GM12878 (cell line): Measurements from ENCODE around the gene AMN1. TPM values are rescaled to one million over a fixed set of nuclear protein-coding genes. Genes with fewer than 3 reads are reported as not detected.

Experiments used
- ATF7 ChIP-seq: fragments of 450-650 bp; IDR thresholded peaks from 2 replicates; pipeline ENCODE4 v1.6.1; 2016; ENCODE audit warnings: low read depth, mild to moderate bottlenecking
- CBX3 ChIP-seq: fragments of 200-600 bp; sonication (generic); IDR thresholded peaks from 2 replicates; pipeline ENCODE4 v1.6.1; 2016; ENCODE audit warnings: low read depth, borderline replicate concordance
- CUX1 ChIP-seq: IDR thresholded peaks from 2 replicates; pipeline ENCODE4 v1.6.1; 2012; ENCODE audit warnings: improper control_type of control experiment, low read depth, low read length; ENCODE audit not compliant: insufficient replicate concordance
- EED ChIP-seq: sonication (generic); IDR thresholded peaks from 2 replicates; pipeline ENCODE4 v1.6.1; 2016; ENCODE audit warnings: antibody characterized with exemption, low read depth
- FOS ChIP-seq: IDR thresholded peaks from 3 replicates; pipeline ENCODE4 v1.6.1; 2011; ENCODE audit warnings: borderline replicate concordance; ENCODE audit not compliant: insufficient read length; ENCODE audit errors: extremely low read depth
- GATAD2B ChIP-seq: fragments of 450-650 bp; conservative IDR thresholded peaks from 2 replicates; pipeline ENCODE4 v1.6.1; 2017; ENCODE audit warnings: low read depth, mild to moderate bottlenecking, moderate library complexity
- HCFC1 ChIP-seq: fragments of 150-350 bp; IDR thresholded peaks from 2 replicates; pipeline ENCODE4 v1.6.1; 2014; ENCODE audit warnings: low read length
- IKZF2 ChIP-seq, 2 experiments: fragments of 450-650 bp; IDR thresholded peaks; 2 replicates each; pipeline ENCODE4 v1.6.1; 2017; ENCODE audit warnings: mild to moderate bottlenecking in 2 of 2, moderate library complexity in 2 of 2
- KLF5 ChIP-seq: fragments of 450-650 bp; IDR thresholded peaks from 2 replicates; pipeline ENCODE4 v1.6.1; 2014; ENCODE audit warnings: mild to moderate bottlenecking; ENCODE audit not compliant: partially characterized antibody
- NBN ChIP-seq: fragments of 450-650 bp; IDR thresholded peaks from 2 replicates; pipeline ENCODE4 v1.6.1; 2016
- NFYB ChIP-seq: IDR thresholded peaks from 2 replicates; pipeline ENCODE4 v1.6.1; 2011; ENCODE audit warnings: low read depth, mild to moderate bottlenecking, low read length, improper control_type of control experiment, moderate library complexity; ENCODE audit not compliant: insufficient read depth
- NR2C1 ChIP-seq: fragments of 450-650 bp; IDR thresholded peaks from 2 replicates; pipeline ENCODE4 v1.6.1; 2017; ENCODE audit warnings: antibody characterized with exemption, mild to moderate bottlenecking, moderate library complexity
- PML ChIP-seq: IDR thresholded peaks from 2 replicates; pipeline ENCODE4 v1.6.1; 2012; ENCODE audit warnings: low read length, inconsistent platforms
- RELB ChIP-seq: fragments of 450-650 bp; IDR thresholded peaks from 2 replicates; pipeline ENCODE4 v1.6.1; 2017; ENCODE audit warnings: low read depth, mild to moderate bottlenecking, moderate library complexity
- SMC3 ChIP-seq: IDR thresholded peaks from 2 replicates; pipeline ENCODE4 v1.6.1; 2011; ENCODE audit warnings: low read length, improper control_type of control experiment, borderline replicate concordance
- STAT3 ChIP-seq: IDR thresholded peaks from 2 replicates; pipeline ENCODE4 v1.6.1; 2011; ENCODE audit warnings: low read depth, low read length, improper control_type of control experiment
- TCF7 ChIP-seq: IDR thresholded peaks from 2 replicates; pipeline ENCODE4 v1.6.1; 2014; ENCODE audit warnings: antibody characterized with exemption, borderline replicate concordance
- ZNF217 ChIP-seq: fragments of 450-650 bp; IDR thresholded peaks from 2 replicates; pipeline ENCODE4 v1.6.1; 2017; ENCODE audit warnings: antibody characterized with exemption, mild to moderate bottlenecking
- ZNF24 ChIP-seq: fragments of 450-650 bp; IDR thresholded peaks from 2 replicates; pipeline ENCODE4 v1.6.1; 2017; ENCODE audit warnings: antibody characterized with exemption, mild to moderate bottlenecking
- polyA plus RNA-seq, 11 experiments: library from polyadenylated mRNA; depleted of rRNA in 4 of 11; unstranded in 6 of 11; stranded (reverse) in 5 of 11; fragments of >200 nt; fragmentation: Nextera tagmentation in 4 of 11; fragmentation: Illumina TruSeq in 1 of 11; extraction: Ambion mirVana in 4 of 11; extraction: Trizol in 1 of 11; gene quantifications; 1 replicate in 1 of 11; 2 replicates in 10 of 11; pipeline versions ENCODE4 v1.2.1 to v1.2.3, GENCODE V29; 2011 to 2016; ENCODE audit warnings: inconsistent platforms in 2 of 11, missing spikeins in 2 of 11, low read depth in 1 of 11
- total RNA-seq, 4 experiments: library from RNA; depleted of rRNA in 3 of 4; stranded (reverse); fragments of >200 nt in 3 of 4; fragmentation: Illumina TruSeq in 1 of 4; extraction: Trizol in 1 of 4; gene quantifications; 2 replicates each; pipeline versions ENCODE4 v1.2.1 to v1.2.3, GENCODE V29; 2013 to 2021
- TF ChIP-seq, protein P1 (sequence below): fragments of 150-350 bp; IDR thresholded peaks from 2 replicates; pipeline ENCODE4 v1.6.1; 2014; ENCODE audit warnings: mild to moderate bottlenecking, low read depth, low read length

AMN1 gene
- total and polyA plus RNA-seq, 10 of the 15 experiments (the other 5 are each of a cell fraction or from before 2014, with no cell fraction given), result 5.4 to 19.3 (median 9.3) TPM

DNA sequence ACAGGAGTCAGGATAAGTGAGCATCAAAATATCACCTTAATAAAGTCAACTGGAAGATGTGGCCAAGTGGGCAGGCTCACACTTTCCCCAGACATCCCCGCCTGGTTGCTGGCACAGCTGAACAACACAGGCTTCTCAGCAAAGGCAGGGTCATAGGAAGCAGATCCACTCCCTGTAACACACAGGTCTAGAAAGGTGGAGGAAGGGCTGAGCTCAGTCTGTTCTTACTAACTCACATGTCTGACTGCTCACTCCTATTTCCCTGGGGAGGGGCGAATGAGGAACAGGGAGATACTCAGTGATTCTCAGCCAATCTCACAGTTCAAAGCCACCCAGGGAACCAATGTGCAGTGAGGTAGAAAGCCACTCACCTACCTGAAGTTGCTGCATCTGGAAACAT lies 45.0 kb upstream of the AMN1 start (continued):
- TF ChIP-seq NBN, result 0 out of 2 replicates have a peak, but pooled peaks have one; percentile 14
- TF ChIP-seq CBX3, result no peak
- TF ChIP-seq STAT3, result no peak
- peak; percentile 21; the same call in 1 of the 2 replicates for TF ChIP-seq EED
- TF ChIP-seq SMC3, result no peak
- TF ChIP-seq ATF7, result no peak
- TF ChIP-seq CUX1, result no peak
- peak; percentile 46; a peak in 2 of 4 replicates for TF ChIP-seq IKZF2 (IDR thresholded peaks at IDR 0.05)
- no peak for TF ChIP-seq RELB
- TF ChIP-seq FOS, result no peak
- TF ChIP-seq NR2C1, result no peak
- no peak for TF ChIP-seq HCFC1
- TF ChIP-seq TCF7, result no peak
- no peak for TF ChIP-seq KLF5
- no peak for TF ChIP-seq ZNF217
- TF ChIP-seq ZNF24, result no peak
- TF ChIP-seq, protein P1, sequence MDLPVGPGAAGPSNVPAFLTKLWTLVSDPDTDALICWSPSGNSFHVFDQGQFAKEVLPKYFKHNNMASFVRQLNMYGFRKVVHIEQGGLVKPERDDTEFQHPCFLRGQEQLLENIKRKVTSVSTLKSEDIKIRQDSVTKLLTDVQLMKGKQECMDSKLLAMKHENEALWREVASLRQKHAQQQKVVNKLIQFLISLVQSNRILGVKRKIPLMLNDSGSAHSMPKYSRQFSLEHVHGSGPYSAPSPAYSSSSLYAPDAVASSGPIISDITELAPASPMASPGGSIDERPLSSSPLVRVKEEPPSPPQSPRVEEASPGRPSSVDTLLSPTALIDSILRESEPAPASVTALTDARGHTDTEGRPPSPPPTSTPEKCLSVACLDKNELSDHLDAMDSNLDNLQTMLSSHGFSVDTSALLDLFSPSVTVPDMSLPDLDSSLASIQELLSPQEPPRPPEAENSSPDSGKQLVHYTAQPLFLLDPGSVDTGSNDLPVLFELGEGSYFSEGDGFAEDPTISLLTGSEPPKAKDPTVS, result no peak
- no peak for TF ChIP-seq PML
- 0 out of 2 replicates have a peak, but pooled peaks have one; percentile 11 for TF ChIP-seq GATAD2B
- TF ChIP-seq NFYB, result no peak
